H9 (cell line): Measurements from ENCODE around the gene INSYN2B. TPM values are rescaled to one million over a fixed set of nuclear protein-coding genes. Genes with fewer than 3 reads are reported as not detected.

Experiments used
- DNase-seq: peaks from one replicate; pipeline ENCODE4 v3.0.0-alpha.2; 2017
- H2AFZ ChIP-seq: one replicate; pipeline ENCODE4 v1.6.1; 2013; ENCODE audit warnings: mild to moderate bottlenecking, low read length, control low read depth, moderate library complexity
- H2AK5ac ChIP-seq: 2 replicates; pipeline ENCODE4 v1.6.1; 2013; ENCODE audit warnings: low read length, control low read depth, mixed read lengths; ENCODE audit not compliant: insufficient read length
- H2BK120ac ChIP-seq: one replicate; pipeline ENCODE4 v1.6.1; 2013; ENCODE audit warnings: low read depth, mild to moderate bottlenecking, low read length, control low read depth, inconsistent platforms; ENCODE audit not compliant: poor library complexity, severe bottlenecking
- H2BK12ac ChIP-seq: 2 replicates; pipeline ENCODE4 v1.6.1; 2013; ENCODE audit warnings: low read length, control low read depth, mixed read lengths, low read depth; ENCODE audit not compliant: insufficient read length
- H2BK15ac ChIP-seq: 2 replicates; pipeline ENCODE4 v1.6.1; 2013; ENCODE audit warnings: low read depth, low read length, control low read depth
- H2BK20ac ChIP-seq: one replicate; pipeline ENCODE4 v1.6.1; 2013; ENCODE audit warnings: low read depth, mild to moderate bottlenecking, low read length, control low read depth, inconsistent platforms; ENCODE audit not compliant: poor library complexity, severe bottlenecking
- H2BK5ac ChIP-seq: 2 replicates; pipeline ENCODE4 v1.6.1; 2013; ENCODE audit warnings: low read length, control low read depth, mixed read lengths; ENCODE audit not compliant: insufficient read length
- H3K14ac ChIP-seq: 2 replicates; pipeline ENCODE4 v1.6.1; 2013; ENCODE audit warnings: low read length, control low read depth; ENCODE audit not compliant: insufficient read depth
- H3K18ac ChIP-seq: 2 replicates; pipeline ENCODE4 v1.6.1; 2013; ENCODE audit warnings: low read depth, mild to moderate bottlenecking, mixed read lengths, low read length, control low read depth; ENCODE audit not compliant: insufficient read length
- H3K23ac ChIP-seq: 2 replicates; pipeline ENCODE4 v1.6.1; 2013; ENCODE audit warnings: low read length, control low read depth, mixed read lengths, low read depth; ENCODE audit not compliant: insufficient read length
- H3K23me2 ChIP-seq: 2 replicates; pipeline ENCODE4 v1.6.1; 2013; ENCODE audit warnings: low read depth, mild to moderate bottlenecking, mixed read lengths, low read length, control low read depth; ENCODE audit not compliant: insufficient read length, poor library complexity, severe bottlenecking
- H3K27ac ChIP-seq: 2 replicates; pipeline ENCODE4 v1.5.1; 2013; ENCODE audit warnings: low read length, control low read depth, mixed read lengths, low read depth; ENCODE audit not compliant: insufficient read length
- H3K27me3 ChIP-seq: 2 replicates; pipeline ENCODE4 v1.6.1; 2013; ENCODE audit warnings: low read length, control low read depth, inconsistent platforms; ENCODE audit not compliant: insufficient read depth
- H3K4ac ChIP-seq: 2 replicates; pipeline ENCODE4 v1.6.1; 2013; ENCODE audit warnings: low read depth, mild to moderate bottlenecking, control low read depth, inconsistent platforms, low read length, moderate library complexity
- H3K4me1 ChIP-seq: 2 replicates; pipeline ENCODE4 v1.6.1; 2013; ENCODE audit warnings: low read length, control low read depth, inconsistent platforms; ENCODE audit not compliant: insufficient read depth
- H3K4me2 ChIP-seq: 2 replicates; pipeline ENCODE4 v1.6.1; 2013; ENCODE audit warnings: low read length, control low read depth, mixed read lengths; ENCODE audit not compliant: insufficient read length, insufficient read depth
- H3K56ac ChIP-seq: 2 replicates; pipeline ENCODE4 v1.6.1; 2013; ENCODE audit warnings: low read depth, mild to moderate bottlenecking, mixed read lengths, low read length, control low read depth; ENCODE audit not compliant: insufficient read length
- H3K79me1 ChIP-seq: 2 replicates; pipeline ENCODE4 v1.6.1; 2013; ENCODE audit warnings: low read depth, mild to moderate bottlenecking, moderate library complexity, low read length, control low read depth, inconsistent platforms; ENCODE audit not compliant: insufficient read depth, poor library complexity, severe bottlenecking
- H3K79me2 ChIP-seq: 2 replicates; pipeline ENCODE4 v1.6.1; 2013; ENCODE audit warnings: low read length, control low read depth, inconsistent platforms; ENCODE audit not compliant: insufficient read depth
- H3K9ac ChIP-seq: 2 replicates; pipeline ENCODE4 v1.6.1; 2013; ENCODE audit warnings: low read length, control low read depth, mixed read lengths; ENCODE audit not compliant: insufficient read length; ENCODE audit errors: extremely low read depth
- H3K9me3 ChIP-seq: one replicate; pipeline ENCODE4 v1.6.1; 2013; ENCODE audit warnings: low read depth, low read length, inconsistent platforms; ENCODE audit not compliant: control insufficient read depth
- H3T11ph ChIP-seq: one replicate; pipeline ENCODE4 v1.6.1; 2013; ENCODE audit warnings: mild to moderate bottlenecking, low read length, control low read depth, inconsistent platforms
- H4K20me1 ChIP-seq: one replicate; pipeline ENCODE4 v1.6.1; 2013; ENCODE audit not compliant: control insufficient read depth, insufficient read length, insufficient read depth
- H4K5ac ChIP-seq: 2 replicates; pipeline ENCODE4 v1.6.1; 2013; ENCODE audit warnings: low read depth, mild to moderate bottlenecking, mixed read lengths, low read length, control low read depth; ENCODE audit not compliant: insufficient read length
- H4K8ac ChIP-seq: replicated peaks from 2 replicates; pipeline ENCODE4 v1.6.1; 2013; ENCODE audit warnings: low read length, control low read depth, mixed read lengths, low read depth; ENCODE audit not compliant: insufficient read length
- H4K91ac ChIP-seq: 2 replicates; pipeline ENCODE4 v1.6.1; 2013; ENCODE audit warnings: low read depth, mild to moderate bottlenecking, moderate library complexity, mixed read lengths, low read length, control low read depth; ENCODE audit not compliant: insufficient read length
- H3K27ac Mint-ChIP-seq, 3 experiments: 2 replicates in 2 of 3; 3 replicates in 1 of 3; pipeline ENCODE4 v1.8.0; 2020 to 2021; ENCODE audit warnings: mixed read lengths in 3 of 3, mild to moderate bottlenecking in 1 of 3, moderate library complexity in 1 of 3
- H3K27me3 Mint-ChIP-seq: 2 replicates; pipeline ENCODE4 v1.8.0; 2021; ENCODE audit warnings: low read depth, mild to moderate bottlenecking, moderate library complexity, mixed read lengths
- H3K36me3 Mint-ChIP-seq, 3 experiments: 2 replicates in 2 of 3; 3 replicates in 1 of 3; pipeline ENCODE4 v1.8.0; 2020 to 2021; ENCODE audit warnings: low read depth in 3 of 3, mixed read lengths in 3 of 3; ENCODE audit not compliant: insufficient read depth in 1 of 3
- H3K4me1 Mint-ChIP-seq, 2 experiments: 2 replicates each; pipeline ENCODE4 v1.8.0; 2020; ENCODE audit warnings: mixed read lengths in 2 of 2
- H3K4me3 Mint-ChIP-seq, 2 experiments: 2 replicates in 1 of 2; 3 replicates in 1 of 2; pipeline ENCODE4 v1.8.0; 2020 to 2021; ENCODE audit warnings: mild to moderate bottlenecking in 2 of 2, mixed read lengths in 2 of 2, moderate library complexity in 1 of 2
- H3K9me3 Mint-ChIP-seq, 2 experiments: 2 replicates in 1 of 2; 3 replicates in 1 of 2; pipeline ENCODE4 v1.8.0; 2020; ENCODE audit warnings: mild to moderate bottlenecking in 2 of 2, mixed read lengths in 2 of 2, moderate library complexity in 1 of 2
- CTCF ChIP-seq: fragments of 200-600 bp; sonication (generic); conservative IDR thresholded peaks from 3 replicates; pipeline ENCODE4 v1.8.0; 2021; ENCODE audit warnings: antibody characterized with exemption, mild to moderate bottlenecking
- WGBS: extraction: QIAGEN DNeasy Blood & Tissue Kit; methylation state at CpG from one replicate; pipeline ENCODE4 v1.1.7; 2013; ENCODE audit warnings: missing lambda C conversion rate, low lambda C conversion rate, mixed read lengths; ENCODE audit not compliant: insufficient read length; ENCODE audit errors: extremely low coverage; 5-methylcytosine and 5-hydroxymethylcytosine counted together
- total RNA-seq: library from RNA; stranded (reverse); gene quantifications from 2 replicates; pipeline ENCODE4 v1.2.1, GENCODE V29; 2021

The INSYN2B gene
- total RNA-seq, 1 experiment from 2014 or later = not detected

DNA sequence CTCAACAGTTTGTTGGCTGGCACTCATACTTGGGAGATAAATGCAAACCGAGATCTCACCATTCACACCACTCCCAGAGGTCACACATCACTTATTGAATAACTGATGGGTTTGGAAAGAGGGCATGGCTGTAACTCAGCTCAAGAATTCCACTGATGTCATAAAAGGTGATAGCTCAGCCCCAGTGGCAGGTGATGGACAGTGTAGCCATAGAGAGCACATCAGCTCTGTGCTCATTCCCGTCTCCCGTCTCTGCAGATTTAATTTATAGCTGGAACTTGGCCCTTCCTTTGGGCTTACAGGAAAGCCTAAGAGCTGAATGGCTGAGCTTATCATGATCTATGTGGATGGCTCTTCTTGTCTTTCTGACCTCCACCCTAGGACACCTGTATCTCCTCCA lies 59.8 kb downstream of the INSYN2B start:
- no peaks in the 10 kb centered on the region for H3K27me3 Mint-ChIP-seq
- no peak overlapping the region for H2BK120ac ChIP-seq
- no peak overlapping the region for H3K4me3 Mint-ChIP-seq
- H3K9me3 ChIP-seq = no peaks in the 10 kb centered on the region
- H4K91ac ChIP-seq = no peak overlapping the region
- H4K20me1 ChIP-seq = no peaks in the 10 kb centered on the region
- H4K8ac ChIP-seq = no peak overlapping the region
- no peak overlapping the region for H3K14ac ChIP-seq
- H2BK12ac ChIP-seq = no peak overlapping the region
- H3K18ac ChIP-seq = no peak overlapping the region
- H3K79me2 ChIP-seq = no peaks in the 10 kb centered on the region
- DNase-seq = no peak
- no peak overlapping the region for H3K23ac ChIP-seq
- H3K4ac ChIP-seq = no peak overlapping the region
- H3K36me3 Mint-ChIP-seq = no peaks in the 10 kb centered on the region
- no peak overlapping the region for H3K4me2 ChIP-seq
- H2AK5ac ChIP-seq = no peak overlapping the region
- no peak overlapping the region for H3K27ac Mint-ChIP-seq
- H3K9me3 Mint-ChIP-seq = no peaks in the 10 kb centered on the region
- H3K27me3 ChIP-seq = no peaks in the 10 kb centered on the region
- no peak overlapping the region for H2AFZ ChIP-seq
- no peaks in the 10 kb centered on the region for H3K79me1 ChIP-seq
- H2BK20ac ChIP-seq = no peak overlapping the region
- H3K9ac ChIP-seq = no peak overlapping the region
- H4K5ac ChIP-seq = no peak overlapping the region
- H3K27ac ChIP-seq = no peak overlapping the region
- WGBS = no CpG with 5 or more reads among the region's 3 CpGs
- no peak overlapping the region for H2BK15ac ChIP-seq
- no peaks in the 10 kb centered on the region for H3K23me2 ChIP-seq
- no peak for TF ChIP-seq CTCF
- peaks cover 9% of the 10 kb centered on the region in 2 experiments; a peak in 3 of 4 replicates for H3K4me1 Mint-ChIP-seq
- H3K4me1 ChIP-seq = no peaks in the 10 kb centered on the region
- no peak overlapping the region for H3K56ac ChIP-seq
- no peak overlapping the region for H3T11ph ChIP-seq
- H2BK5ac ChIP-seq = no peak overlapping the region
